GM19023 (cell line): ENCODE results near the gene TTC9C.
"Not testable (repeated sequence)": the region's sequence is repeated elsewhere in the genome, so short reads cannot be mapped to it uniquely, and the experiment has no call there.

ENCODE experiments used
- ATAC-seq: cut with Tn5 transposase; IDR thresholded peaks from one replicate; pipeline ENCODE4 v1.9.1; 2021; ENCODE audit warnings: mild to moderate bottlenecking, moderate library complexity; ENCODE audit not compliant: unreplicated experiment

Gene TTC9C

DNA sequence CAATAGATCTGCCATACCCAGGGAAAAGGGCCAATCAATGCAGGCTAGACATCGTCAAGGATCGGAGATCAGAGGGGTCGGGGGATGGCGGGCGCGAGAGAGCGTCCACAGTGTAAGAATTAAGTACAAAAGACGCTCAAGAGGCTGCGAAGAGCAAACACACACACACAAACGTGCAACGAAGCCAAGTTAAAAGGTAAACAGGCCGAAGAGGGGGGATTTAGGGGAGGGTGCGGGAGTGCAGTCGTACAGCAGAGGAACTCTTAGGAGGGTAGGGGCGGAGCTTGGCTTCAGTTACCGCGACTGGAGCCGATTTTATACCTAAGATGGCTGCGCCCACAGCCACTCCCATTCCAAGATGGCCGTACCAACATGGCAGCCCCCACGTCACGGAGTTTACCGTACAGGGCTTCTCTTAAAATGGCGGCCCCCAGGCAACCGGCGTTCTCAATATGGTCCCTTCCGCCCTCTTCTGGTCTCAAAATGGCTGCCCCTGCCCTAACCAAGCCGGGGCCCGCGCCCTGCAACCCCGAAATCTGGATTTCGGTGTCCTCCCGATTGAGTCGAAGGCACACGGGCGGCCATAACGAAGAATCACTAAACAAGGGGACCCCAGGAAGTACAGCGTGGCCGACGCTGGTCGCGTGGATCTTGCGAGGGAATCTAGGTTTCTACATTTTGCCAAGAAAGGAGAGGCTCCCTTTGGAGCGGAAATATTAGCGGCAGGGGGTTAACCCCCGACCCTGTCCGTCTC, 18.9 kb upstream of the TTC9C start:
- ATAC-seq = peak; percentile 74

GRCh38 chr11:62710001-62710345, 18.3 kb upstream of the TTC9C start:
- ATAC-seq = no peak

DNA sequence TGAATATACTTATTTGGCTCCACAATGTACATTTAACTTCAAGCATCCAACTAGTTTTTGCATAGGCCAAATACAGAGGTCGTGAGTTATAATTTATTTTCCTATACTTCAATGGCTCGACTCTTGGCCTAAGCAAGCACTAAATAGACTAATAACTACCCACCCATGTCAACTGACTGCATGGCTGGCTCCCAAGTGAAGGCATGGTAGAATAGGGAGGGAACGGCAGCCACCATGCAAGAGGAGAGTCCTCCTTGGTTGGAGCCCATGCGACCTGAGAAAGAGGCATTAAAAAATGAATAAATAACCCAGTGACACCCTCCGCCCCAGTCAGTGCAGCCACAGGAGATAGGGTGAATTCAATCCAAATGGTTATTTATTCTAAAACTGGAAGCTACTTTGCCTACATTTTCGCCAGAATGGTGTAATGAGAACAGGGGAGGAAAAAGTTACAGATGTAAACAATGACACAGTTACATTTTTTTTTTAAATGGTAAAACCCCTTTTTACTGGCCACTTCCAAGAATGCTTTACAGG, 15.9 kb upstream of the TTC9C start:
- no peak for ATAC-seq

GRCh38 chr11:62712861-62713260, 15.4 kb upstream of the TTC9C start:
- ATAC-seq = no peak

GRCh38 chr11:62713343-62713742, 14.9 kb upstream of the TTC9C start:
- ATAC-seq = no peak

- no peak for ATAC-seq
These were observed 12.8 kb upstream of the TTC9C start for GRCh38 chr11:62715150-62716130.

DNA sequence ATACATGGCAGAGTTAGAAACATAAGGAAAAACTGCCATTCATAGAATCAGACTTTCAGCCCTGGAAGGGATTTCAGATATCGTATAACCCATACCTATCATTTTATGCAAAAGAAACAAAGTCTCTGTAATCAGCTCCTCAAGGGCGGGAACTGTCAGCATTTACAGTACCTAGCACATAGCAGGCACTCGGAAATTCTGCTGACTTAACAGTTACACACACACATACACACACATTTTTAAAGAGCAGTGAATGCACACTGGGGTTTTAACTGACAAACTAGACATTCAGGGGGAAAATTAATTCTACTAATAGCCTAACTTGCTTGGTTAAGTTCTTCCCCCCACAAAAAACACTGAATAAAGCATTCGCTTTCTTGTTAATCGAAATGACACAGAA, 12.1 kb upstream of the TTC9C start:
- no peak for ATAC-seq

- no peak for ATAC-seq
These were observed 11.5 kb upstream of the TTC9C start for GRCh38 chr11:62716816-62717215.

GRCh38 chr11:62719302-62719978, 8.8 kb upstream of the TTC9C start:
- no peak for ATAC-seq

DNA sequence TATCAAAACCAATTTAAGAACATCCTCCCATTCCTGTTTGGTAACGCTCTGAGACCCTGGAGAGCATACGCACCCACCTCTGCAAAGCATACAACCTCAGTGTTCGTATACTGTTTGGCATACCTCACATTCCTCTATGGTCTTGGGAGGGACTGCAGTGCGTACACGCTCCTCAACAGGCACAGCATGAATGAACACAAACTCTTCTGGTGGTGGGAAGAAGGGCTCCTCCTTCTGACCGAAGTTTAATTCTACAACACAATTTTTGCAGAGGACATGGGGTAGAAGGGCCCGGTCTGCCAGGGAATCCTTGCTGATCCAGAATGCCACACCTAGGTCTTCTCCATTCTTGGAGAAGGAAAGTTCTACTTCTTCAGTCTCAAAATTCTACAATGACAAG, 6.3 kb upstream of the TTC9C start:
- no peak for ATAC-seq

DNA sequence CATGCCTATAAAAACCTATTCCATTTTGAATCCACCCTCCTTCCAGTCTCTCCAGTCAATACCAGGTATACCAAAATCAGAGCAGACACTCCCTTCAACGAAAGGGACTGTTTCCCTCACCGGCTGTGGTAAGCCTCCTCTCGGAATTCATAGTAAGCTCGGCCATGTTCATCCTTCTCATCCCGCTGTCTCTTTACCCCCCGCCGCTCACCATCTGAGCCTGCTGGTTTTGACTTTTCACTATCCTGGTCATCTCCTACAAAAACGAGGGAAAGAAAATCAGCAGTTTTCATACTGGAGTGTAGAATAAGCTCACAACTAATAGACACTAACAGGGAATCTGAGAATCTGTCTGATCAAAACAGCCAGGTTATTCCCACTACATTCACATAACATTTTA, 4.1 kb upstream of the TTC9C start:
- ATAC-seq = no peak

GRCh38 chr11:62725646-62726045, 2.6 kb upstream of the TTC9C start:
- no peak for ATAC-seq

DNA sequence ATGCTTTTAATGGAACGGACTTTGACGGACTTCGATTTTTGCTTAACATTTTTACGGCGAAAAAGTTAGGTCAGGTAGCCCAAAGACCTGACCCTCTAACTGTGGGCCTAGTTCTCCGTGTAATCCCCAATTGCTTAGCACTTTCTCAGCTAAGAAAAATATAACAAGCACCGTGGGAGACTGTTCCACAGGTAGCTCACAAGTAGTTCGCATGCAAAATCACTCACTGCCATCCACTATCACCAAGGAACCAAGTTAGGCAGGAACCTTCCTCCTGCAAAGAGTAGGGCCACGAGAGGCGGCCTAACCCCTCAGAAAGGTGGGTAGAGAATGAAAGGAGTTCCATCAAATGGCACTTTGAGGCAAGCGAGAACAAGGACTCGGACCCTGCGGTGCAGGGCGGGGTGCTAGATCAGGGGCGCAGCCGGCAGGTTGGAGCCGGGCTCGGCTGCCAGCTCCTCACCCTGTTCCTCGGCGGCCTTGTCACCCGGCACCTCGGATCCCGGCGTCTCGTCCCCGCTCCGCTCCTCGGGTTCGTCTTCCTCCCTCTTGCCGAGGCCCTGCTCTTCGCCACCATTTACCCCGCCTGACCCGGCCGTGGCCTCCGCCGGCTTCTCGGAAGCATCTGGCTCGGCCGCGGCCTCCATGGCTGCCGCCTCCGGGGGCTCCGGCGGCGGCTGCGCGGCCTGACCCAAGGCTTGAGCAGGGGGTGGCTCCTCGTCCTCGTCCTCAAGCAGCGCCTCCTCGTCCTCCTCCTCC, 2.0 kb upstream of the TTC9C start:
- ATAC-seq = no peak

DNA sequence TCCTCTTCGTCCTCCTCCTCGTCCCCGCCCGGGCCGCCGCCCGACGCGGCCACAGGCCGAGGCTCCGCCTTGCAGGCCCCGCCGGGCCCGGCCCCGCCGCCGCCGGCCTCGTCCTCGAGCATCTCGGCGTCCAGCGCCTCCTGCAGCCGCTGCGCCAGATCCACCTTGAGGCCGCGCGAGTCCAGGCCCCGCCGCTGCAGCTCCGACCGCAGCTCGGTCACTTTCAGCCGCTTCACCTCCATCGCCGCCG, 1.4 kb upstream of the TTC9C start:
- ATAC-seq = no peak

DNA sequence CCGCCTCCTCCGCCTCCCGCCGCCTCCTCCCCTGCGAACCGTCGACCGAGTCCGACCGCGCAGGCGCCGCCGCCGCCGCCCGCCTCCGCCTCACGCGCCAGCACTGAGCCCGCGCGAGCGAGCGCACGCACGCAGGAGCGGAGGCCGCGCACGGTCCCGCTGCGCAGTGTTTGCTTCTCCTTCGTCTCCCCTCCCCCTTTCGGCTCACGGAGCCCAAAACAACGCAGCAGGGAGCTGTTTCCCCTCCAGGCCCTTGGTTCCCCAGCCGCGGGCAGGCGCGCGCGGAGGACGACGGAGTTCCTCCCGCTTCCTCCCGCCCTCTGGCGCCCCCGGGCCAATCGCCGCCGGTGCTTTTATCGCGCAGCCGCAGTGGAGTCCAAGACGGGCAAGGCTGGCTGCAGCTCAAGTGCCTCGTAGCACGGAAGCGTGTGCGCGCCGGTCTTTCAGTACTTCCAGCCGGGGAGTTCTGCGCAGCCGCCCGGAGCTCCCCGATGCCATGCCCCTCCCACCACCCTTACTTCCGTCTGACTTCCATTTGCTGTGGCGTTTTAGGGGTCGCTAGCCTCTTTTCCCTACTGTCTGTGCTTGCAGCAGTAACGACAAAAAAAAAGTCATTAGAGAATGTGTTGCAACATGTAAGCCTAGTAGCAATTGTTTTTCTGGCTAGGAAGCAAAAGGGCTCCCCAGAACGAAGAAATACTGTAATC, 968 bp upstream of the TTC9C start, which contains the start of gene HNRNPUL2:
HNRNPUL2 (minus strand) TSS at position 293 of the 707 bp plus-strand sequence. CDS start 301 bp downstream, outside the sequence.
- ATAC-seq = peak; percentile 74

GRCh38 chr11:62727872-62728170, 465 bp upstream of the TTC9C start:
- peak; percentile 49 for ATAC-seq

- not testable (repeated sequence) for ATAC-seq
These were observed 1.8 kb downstream of the TTC9C start for GRCh38 chr11:62730076-62730475.

DNA sequence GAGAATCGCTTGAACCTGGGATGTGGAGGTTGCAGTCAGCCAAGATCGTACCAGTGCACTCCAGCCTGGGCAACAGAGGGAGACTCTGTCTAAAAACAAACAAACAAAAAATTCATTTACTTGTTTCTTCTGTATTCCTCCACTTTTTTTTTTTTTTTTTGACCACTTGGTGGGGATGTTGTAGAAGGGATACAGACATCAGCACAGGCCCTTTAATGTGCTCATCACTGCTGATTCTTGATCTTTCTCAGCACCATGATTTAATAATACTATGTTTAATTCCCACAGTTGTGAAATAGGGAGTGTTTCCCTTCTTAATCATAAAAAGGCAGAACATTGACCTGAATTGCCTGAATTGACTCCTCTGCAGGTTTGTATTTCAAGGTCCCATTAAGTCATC, 4.5 kb downstream of the TTC9C start:
- no peak for ATAC-seq

DNA sequence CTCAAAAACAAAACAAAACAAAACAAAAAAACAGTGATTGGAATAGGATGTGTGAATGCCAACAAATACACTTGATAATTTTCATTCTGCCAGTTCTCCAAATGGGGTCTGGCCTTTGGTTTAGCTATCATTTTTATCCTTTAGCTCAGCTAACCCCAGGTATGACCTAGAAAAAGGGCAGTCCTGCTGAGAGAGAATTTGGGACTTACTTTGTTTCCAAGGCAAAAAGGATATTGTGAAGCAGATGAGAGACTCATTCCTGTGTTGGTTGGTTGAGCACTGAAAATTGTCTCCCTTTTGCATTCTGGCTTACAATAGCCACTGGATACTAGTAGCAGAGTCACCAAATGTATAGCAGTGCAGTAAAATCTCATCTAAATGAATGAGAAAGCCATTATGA, 8.9 kb downstream of the TTC9C start:
- ATAC-seq = no peak

GRCh38 chr11:62747475-62748160, 19.3 kb downstream of the TTC9C start:
- no peak for ATAC-seq
